Esophagus squamous epithelium (tissue), 4 donors: ENCODE measurements around the gene MXI1.

Source experiments
- POLR2A ChIP-seq, 4 donors: fragments of 450-650 bp; IDR thresholded peaks; one replicate each; pipeline ENCODE4 v1.6.1; 2017; ENCODE audit warnings: antibody characterized with exemption in 4 of 4, mild to moderate bottlenecking in 4 of 4, moderate library complexity in 3 of 4
- TF ChIP-seq, protein P1 (sequence below), 6 experiments: fragments of 450-650 bp in 4 of 6; fragments of 200-600 bp in 2 of 6; sonication (generic) in 2 of 6; IDR thresholded peaks; one replicate each; pipeline ENCODE4 v1.5.1; 2016 to 2019; ENCODE audit warnings: antibody characterized with exemption in 6 of 6, mild to moderate bottlenecking in 4 of 6, moderate library complexity in 4 of 6

GRCh38 chr10:110211465-110211843 is 4.0 kb downstream of the MXI1 start:
- TF ChIP-seq, protein P1, sequence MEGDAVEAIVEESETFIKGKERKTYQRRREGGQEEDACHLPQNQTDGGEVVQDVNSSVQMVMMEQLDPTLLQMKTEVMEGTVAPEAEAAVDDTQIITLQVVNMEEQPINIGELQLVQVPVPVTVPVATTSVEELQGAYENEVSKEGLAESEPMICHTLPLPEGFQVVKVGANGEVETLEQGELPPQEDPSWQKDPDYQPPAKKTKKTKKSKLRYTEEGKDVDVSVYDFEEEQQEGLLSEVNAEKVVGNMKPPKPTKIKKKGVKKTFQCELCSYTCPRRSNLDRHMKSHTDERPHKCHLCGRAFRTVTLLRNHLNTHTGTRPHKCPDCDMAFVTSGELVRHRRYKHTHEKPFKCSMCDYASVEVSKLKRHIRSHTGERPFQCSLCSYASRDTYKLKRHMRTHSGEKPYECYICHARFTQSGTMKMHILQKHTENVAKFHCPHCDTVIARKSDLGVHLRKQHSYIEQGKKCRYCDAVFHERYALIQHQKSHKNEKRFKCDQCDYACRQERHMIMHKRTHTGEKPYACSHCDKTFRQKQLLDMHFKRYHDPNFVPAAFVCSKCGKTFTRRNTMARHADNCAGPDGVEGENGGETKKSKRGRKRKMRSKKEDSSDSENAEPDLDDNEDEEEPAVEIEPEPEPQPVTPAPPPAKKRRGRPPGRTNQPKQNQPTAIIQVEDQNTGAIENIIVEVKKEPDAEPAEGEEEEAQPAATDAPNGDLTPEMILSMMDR (IDR thresholded peaks at IDR 0.05): no peak
- peak in 1 of 4 donors; percentile 37 for TF ChIP-seq POLR2A (IDR thresholded peaks at IDR 0.05)
